Measurements from ENCODE around the gene PIM1.

Gene PIM1

GRCh38 chr6:37173493-37174195 lies 3.7 kb downstream of the PIM1 start:
- TF ChIP-seq POLR2AphosphoS5 (IDR thresholded peaks at IDR 0.05; ENCODE audit: low read depth, low read length) = no peak

DNA sequence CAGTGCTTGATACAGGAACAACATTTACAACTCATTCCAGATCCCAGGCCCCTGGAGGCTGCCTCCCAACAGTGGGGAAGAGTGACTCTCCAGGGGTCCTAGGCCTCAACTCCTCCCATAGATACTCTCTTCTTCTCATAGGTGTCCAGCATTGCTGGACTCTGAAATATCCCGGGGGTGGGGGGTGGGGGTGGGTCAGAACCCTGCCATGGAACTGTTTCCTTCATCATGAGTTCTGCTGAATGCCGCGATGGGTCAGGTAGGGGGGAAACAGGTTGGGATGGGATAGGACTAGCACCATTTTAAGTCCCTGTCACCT lies 4.2 kb downstream of the PIM1 start:
- TF ChIP-seq TAF1 (IDR thresholded peaks at IDR 0.05; ENCODE audit: borderline replicate concordance, insufficient read depth, low read length) = no peak
- no peak for TF ChIP-seq POLR2AphosphoS5 (IDR thresholded peaks at IDR 0.05; ENCODE audit: low read depth, low read length)
- TF ChIP-seq REST (IDR thresholded peaks at IDR 0.05; ENCODE audit: insufficient read depth in 1 of 2, low read depth in 2 of 2, low read length in 2 of 2) = no peak
- no peak for TF ChIP-seq SIN3A (IDR thresholded peaks at IDR 0.05; ENCODE audit: borderline replicate concordance, insufficient read depth, low read length)
- TF ChIP-seq FOXP2 (optimal IDR thresholded peaks at IDR 0.05; ENCODE audit: borderline replicate concordance, extremely low read depth, extremely low read length, insufficient read depth) = no peak

DNA sequence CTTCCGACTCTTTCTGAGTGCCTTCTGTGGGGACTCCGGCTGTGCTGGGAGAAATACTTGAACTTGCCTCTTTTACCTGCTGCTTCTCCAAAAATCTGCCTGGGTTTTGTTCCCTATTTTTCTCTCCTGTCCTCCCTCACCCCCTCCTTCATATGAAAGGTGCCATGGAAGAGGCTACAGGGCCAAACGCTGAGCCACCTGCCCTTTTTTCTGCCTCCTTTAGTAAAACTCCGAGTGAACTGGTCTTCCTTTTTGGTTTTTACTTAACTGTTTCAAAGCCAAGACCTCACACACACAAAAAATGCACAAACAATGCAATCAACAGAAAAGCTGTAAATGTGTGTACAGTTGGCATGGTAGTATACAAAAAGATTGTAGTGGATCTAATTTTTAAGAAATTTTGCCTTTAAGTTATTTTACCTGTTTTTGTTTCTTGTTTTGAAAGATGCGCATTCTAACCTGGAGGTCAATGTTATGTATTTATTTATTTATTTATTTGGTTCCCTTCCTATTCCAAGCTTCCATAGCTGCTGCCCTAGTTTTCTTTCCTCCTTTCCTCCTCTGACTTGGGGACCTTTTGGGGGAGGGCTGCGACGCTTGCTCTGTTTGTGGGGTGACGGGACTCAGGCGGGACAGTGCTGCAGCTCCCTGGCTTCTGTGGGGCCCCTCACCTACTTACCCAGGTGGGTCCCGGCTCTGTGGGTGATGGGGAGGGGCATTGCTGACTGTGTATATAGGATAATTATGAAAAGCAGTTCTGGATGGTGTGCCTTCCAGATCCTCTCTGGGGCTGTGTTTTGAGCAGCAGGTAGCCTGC lies 4.8 kb downstream of the PIM1 start:
- TF ChIP-seq TAF1 (IDR thresholded peaks at IDR 0.05; ENCODE audit: borderline replicate concordance, insufficient read depth, low read length) (no peak), POLR2AphosphoS5 (IDR thresholded peaks at IDR 0.05; ENCODE audit: low read depth, low read length) (no peak), SIN3A (IDR thresholded peaks at IDR 0.05; ENCODE audit: borderline replicate concordance, insufficient read depth, low read length) (no peak), FOXP2 (optimal IDR thresholded peaks at IDR 0.05; ENCODE audit: borderline replicate concordance, extremely low read depth, extremely low read length, insufficient read depth) (no peak), REST (IDR thresholded peaks at IDR 0.05; ENCODE audit: insufficient read depth in 1 of 2, low read depth in 2 of 2, low read length in 2 of 2) (no peak)

DNA sequence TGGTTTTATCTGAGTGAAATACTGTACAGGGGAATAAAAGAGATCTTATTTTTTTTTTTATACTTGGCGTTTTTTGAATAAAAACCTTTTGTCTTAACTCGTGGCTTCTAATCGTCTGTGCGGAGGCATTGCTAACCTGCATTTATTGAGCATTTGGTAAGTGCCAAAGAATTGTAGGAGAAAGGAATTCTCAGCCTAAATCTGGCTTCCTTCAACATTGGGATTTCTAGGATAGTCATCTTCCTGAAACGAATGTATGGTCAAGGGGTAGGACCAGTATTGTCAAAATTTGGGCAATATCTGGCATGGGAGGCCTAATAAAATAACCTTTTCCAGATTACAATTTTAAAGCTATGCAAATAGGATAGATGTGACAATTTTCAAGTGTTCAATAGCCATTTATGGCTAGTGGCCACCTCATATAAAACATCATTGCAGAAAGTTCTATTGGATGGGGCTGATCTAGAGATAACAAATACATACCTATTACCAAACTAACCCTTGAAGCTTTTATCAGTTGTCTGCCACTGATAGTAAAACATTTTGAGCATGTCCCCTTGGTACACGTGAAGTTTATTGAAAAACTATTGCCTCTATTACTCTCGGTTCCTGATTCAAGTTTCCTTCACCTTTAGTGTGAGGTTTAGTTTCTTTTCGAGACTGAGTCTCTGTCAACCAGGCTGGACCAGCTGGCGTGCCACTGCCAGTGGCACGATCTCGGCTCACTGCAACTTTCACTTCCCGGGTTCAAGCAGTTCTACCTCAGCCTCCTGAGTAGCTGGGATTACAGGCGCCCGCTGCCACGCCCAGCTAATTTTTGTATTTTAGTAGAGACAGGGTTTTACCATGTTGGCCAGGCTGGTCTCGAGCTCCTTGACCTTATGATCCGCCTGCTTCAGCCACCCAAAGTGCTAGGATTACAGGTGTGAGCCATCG lies 5.6 kb downstream of the PIM1 start:
- no peak for TF ChIP-seq SIN3A (IDR thresholded peaks at IDR 0.05; ENCODE audit: borderline replicate concordance, insufficient read depth, low read length)
- no peak for TF ChIP-seq POLR2AphosphoS5 (IDR thresholded peaks at IDR 0.05; ENCODE audit: low read depth, low read length)
- TF ChIP-seq TAF1 (IDR thresholded peaks at IDR 0.05; ENCODE audit: borderline replicate concordance, insufficient read depth, low read length) = no peak
- TF ChIP-seq REST (IDR thresholded peaks at IDR 0.05; ENCODE audit: insufficient read depth in 1 of 2, low read depth in 2 of 2, low read length in 2 of 2) = no peak
- no peak for TF ChIP-seq FOXP2 (optimal IDR thresholded peaks at IDR 0.05; ENCODE audit: borderline replicate concordance, extremely low read depth, extremely low read length, insufficient read depth)

GRCh38 chr6:37176268-37177076 lies 6.5 kb downstream of the PIM1 start:
- TF ChIP-seq TAF1 (IDR thresholded peaks at IDR 0.05; ENCODE audit: borderline replicate concordance, insufficient read depth, low read length) (no peak), REST (IDR thresholded peaks at IDR 0.05; ENCODE audit: insufficient read depth in 1 of 2, low read depth in 2 of 2, low read length in 2 of 2) (no peak), POLR2AphosphoS5 (IDR thresholded peaks at IDR 0.05; ENCODE audit: low read depth, low read length) (no peak), FOXP2 (optimal IDR thresholded peaks at IDR 0.05; ENCODE audit: borderline replicate concordance, extremely low read depth, extremely low read length, insufficient read depth) (no peak), SIN3A (IDR thresholded peaks at IDR 0.05; ENCODE audit: borderline replicate concordance, insufficient read depth, low read length) (no peak)

All from PFSK-1 (cell line).